Choroid plexus epithelial cell (primary cell): Measurements from ENCODE around the gene DPF3.

Source experiments
- DNase-seq: peaks from one replicate; pipeline ENCODE4 v3.0.0-alpha.2; 2010; ENCODE audit warnings: low read depth
- H3K4me3 ChIP-seq: 2 replicates; pipeline ENCODE4 v1.5.1; 2011; ENCODE audit warnings: low read depth, mild to moderate bottlenecking, control low read depth, low read length, moderate library complexity
- CTCF ChIP-seq: conservative IDR thresholded peaks from 2 replicates; pipeline ENCODE4 v1.5.1; 2011; ENCODE audit warnings: low read depth, mild to moderate bottlenecking, control low read depth, inconsistent platforms, low read length, moderate library complexity

The DPF3 gene

GRCh38 chr14:72675126-72675525 is 218.8 kb downstream of the DPF3 start:
- DNase-seq: no peak
- no peak overlapping the region for H3K4me3 ChIP-seq
- no peak for TF ChIP-seq CTCF

- no peak for DNase-seq
- no peak overlapping the region for H3K4me3 ChIP-seq
- no peak for TF ChIP-seq CTCF
Measured at GRCh38 chr14:72673179-72673578, 220.7 kb downstream of the DPF3 start.

- TF ChIP-seq CTCF: no peak
- DNase-seq: peak; percentile 61
- no peak overlapping the region for H3K4me3 ChIP-seq
Measured at GRCh38 chr14:72666610-72667009, 227.3 kb downstream of the DPF3 start.

- no peak for TF ChIP-seq CTCF
- no peak overlapping the region for H3K4me3 ChIP-seq
- DNase-seq: peak; percentile 97
Measured at GRCh38 chr14:72665259-72665658, 228.6 kb downstream of the DPF3 start.

- no peak for TF ChIP-seq CTCF
- peak; percentile 37 for DNase-seq
- no peak overlapping the region for H3K4me3 ChIP-seq
Measured at GRCh38 chr14:72664651-72665050, 229.2 kb downstream of the DPF3 start.

- no peak for TF ChIP-seq CTCF
- no peak overlapping the region for H3K4me3 ChIP-seq
- peak; percentile 55 for DNase-seq
Measured at GRCh38 chr14:72663956-72664650, 229.8 kb downstream of the DPF3 start.

GRCh38 chr14:72663076-72663487 is 230.8 kb downstream of the DPF3 start:
- no peak for TF ChIP-seq CTCF
- no peak for DNase-seq
- H3K4me3 ChIP-seq: no peak overlapping the region
